Activated B cell treated with CpG ODN at 0.5 μM for 24 hours (primary cell): ENCODE data around the gene VIPR1. TPM values are rescaled to one million over a fixed set of nuclear protein-coding genes. Genes with fewer than 3 reads are reported as not detected.
A peak's percentile ranks its signal among the peaks of the same experiment; 100 is the strongest.

Experiments used
- ATAC-seq: fragments of 200-7000 bp; cut with Tn5 transposase; one replicate; pipeline ENCODE4 v1.10.0; 2021; ENCODE audit warnings: low read depth, mild to moderate bottlenecking, moderate library complexity
- CTCF ChIA-PET: fragments of 350-600 bp; sonication (Branson Sonifier 250); formaldehyde crosslinking; loops from one replicate; lab custom pipeline; 2021; ENCODE audit warnings: antibody characterized with exemption; lab: Charles Lee
- POLR2A ChIA-PET: fragments of 350-600 bp; sonication (Branson Sonifier 250); formaldehyde crosslinking; loops from one replicate; lab custom pipeline; 2021; ENCODE audit warnings: antibody characterized with exemption; lab: Charles Lee
- DNase-seq: peaks from one replicate; pipeline ENCODE4 v3.0.0; 2022
- H3K27ac Mint-ChIP-seq: one replicate; pipeline ENCODE4 v1.8.0; 2020; ENCODE audit warnings: mixed read lengths
- H3K27me3 Mint-ChIP-seq: one replicate; pipeline ENCODE4 v1.8.0; 2021; ENCODE audit warnings: mixed read lengths
- H3K36me3 Mint-ChIP-seq: one replicate; pipeline ENCODE4 v1.8.0; 2021; ENCODE audit warnings: low read depth, mixed read lengths
- H3K4me1 Mint-ChIP-seq: one replicate; pipeline ENCODE4 v1.8.0; 2021; ENCODE audit warnings: mixed read lengths
- H3K4me3 Mint-ChIP-seq: one replicate; pipeline ENCODE4 v1.8.0; 2020; ENCODE audit warnings: mild to moderate bottlenecking, mixed read lengths
- H3K9me3 Mint-ChIP-seq: one replicate; pipeline ENCODE4 v1.8.0; 2020; ENCODE audit warnings: mixed read lengths
- intact Hi-C: fragments of 100-400 bp; cut with micrococcal nuclease; formaldehyde crosslinking; loops from one replicate; pipeline ENCODE4 v1.15.1; 2024
- total RNA-seq: library from RNA; stranded (reverse); gene quantifications from 2 replicates; pipeline ENCODE4 v1.2.3, GENCODE V29; 2022
- TF ChIP-seq, protein P1 (sequence below): fragments of 200-600 bp; IDR thresholded peaks from one replicate; pipeline ENCODE4 v1.8.0; 2022; ENCODE audit warnings: antibody characterized with exemption, mild to moderate bottlenecking

The VIPR1 gene
- total RNA-seq, 1 donor from 2014 or later: 3.2 TPM

DNA sequence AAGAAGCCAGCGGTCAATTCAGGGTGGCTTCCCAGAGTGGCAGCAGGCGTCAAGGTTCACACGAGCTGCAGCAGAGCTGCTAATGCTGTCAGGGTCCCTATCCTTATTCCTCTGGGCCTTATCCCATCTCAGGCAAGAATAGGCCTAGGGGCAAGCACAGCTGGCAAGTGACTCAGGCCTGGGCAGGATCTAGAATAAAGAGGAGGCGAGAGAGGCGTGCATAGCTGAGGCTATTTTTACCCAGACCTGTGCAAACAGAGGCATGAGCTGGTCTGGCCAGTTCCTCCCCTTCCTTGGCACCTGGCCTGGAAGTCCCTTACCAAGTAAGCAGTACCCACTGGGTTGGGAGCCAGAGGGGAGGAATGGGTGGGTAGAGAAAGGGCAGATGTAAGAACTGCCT is 12.2 kb upstream of the VIPR1 start:
- peak; percentile 98 for ATAC-seq
- peak; percentile 37 for DNase-seq
- intact Hi-C loops: loop anchor here (1.0 kb wide), 1 partner anchor 12 kb away; the partner anchor contains the start of gene VIPR1
- Mint-ChIP-seq H3K27ac (peak overlapping the region; percentile 83), H3K27me3 (no peaks in the 10 kb centered on the region), H3K36me3 (no peaks in the 10 kb centered on the region), H3K4me1 (peaks cover 50% of the 10 kb centered on the region), H3K9me3 (no peaks in the 10 kb centered on the region), H3K4me3 (peak overlapping the region; percentile 64)
- TF ChIP-seq, protein P1, sequence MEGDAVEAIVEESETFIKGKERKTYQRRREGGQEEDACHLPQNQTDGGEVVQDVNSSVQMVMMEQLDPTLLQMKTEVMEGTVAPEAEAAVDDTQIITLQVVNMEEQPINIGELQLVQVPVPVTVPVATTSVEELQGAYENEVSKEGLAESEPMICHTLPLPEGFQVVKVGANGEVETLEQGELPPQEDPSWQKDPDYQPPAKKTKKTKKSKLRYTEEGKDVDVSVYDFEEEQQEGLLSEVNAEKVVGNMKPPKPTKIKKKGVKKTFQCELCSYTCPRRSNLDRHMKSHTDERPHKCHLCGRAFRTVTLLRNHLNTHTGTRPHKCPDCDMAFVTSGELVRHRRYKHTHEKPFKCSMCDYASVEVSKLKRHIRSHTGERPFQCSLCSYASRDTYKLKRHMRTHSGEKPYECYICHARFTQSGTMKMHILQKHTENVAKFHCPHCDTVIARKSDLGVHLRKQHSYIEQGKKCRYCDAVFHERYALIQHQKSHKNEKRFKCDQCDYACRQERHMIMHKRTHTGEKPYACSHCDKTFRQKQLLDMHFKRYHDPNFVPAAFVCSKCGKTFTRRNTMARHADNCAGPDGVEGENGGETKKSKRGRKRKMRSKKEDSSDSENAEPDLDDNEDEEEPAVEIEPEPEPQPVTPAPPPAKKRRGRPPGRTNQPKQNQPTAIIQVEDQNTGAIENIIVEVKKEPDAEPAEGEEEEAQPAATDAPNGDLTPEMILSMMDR: no peak
- CTCF ChIA-PET: interaction anchor here (0.7 to 2.6 kb wide), 2 partner anchors 12 to 396 kb away, joined by 3 to 18 read pairs; partner anchors contain the start of gene VIPR1
- POLR2A ChIA-PET: interaction anchor here (0.5 to 1.9 kb wide), 4 partner anchors 12 to 1772 kb away, joined by 3 to 20 read pairs (median 4); partner anchors contain the start of gene VIPR1

DNA sequence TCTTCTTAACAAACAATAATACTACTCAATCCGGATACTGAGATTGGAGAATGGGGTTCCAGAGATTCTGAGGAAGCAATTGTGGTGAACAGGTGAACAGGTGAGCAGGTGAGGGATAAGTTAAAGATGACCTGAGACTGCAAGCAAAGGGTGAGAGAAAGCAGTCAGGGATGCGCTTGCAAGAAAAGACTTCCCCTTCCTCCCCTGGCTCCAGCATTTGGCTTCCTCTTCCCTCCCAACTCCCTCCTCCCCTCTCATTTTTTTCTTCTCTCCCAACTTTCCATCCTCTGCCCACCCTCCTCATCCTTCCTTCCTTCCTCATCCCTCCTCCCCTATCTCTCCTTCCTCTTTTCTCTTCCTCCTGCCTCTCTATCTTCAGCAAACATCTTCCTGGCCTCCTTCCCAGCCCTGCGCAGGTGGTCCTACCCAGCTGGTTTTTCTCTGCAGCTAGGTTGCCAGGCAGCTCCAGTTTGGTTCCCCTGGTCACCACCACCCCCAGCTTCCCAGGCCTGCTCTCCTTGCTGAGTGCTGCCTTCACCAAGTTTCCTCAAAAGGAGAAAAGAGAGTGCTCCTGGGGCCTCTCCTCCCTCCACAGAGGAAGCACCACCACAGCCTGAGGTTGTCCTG is 10.4 kb upstream of the VIPR1 start:
- no peaks in the 10 kb centered on the region for H3K9me3 Mint-ChIP-seq
- intact Hi-C loops: no loop called here
- POLR2A ChIA-PET: interaction anchor here (0.6 kb wide), 1 partner anchor 99 kb away, joined by 7 read pairs; no protein-coding TSS in a partner anchor
- TF ChIP-seq, protein P1: no peak
- peak overlapping the region; percentile 72 for H3K27ac Mint-ChIP-seq
- CTCF ChIA-PET: no interaction called here
- H3K36me3 Mint-ChIP-seq: no peaks in the 10 kb centered on the region
- DNase-seq: peak; percentile 5
- H3K4me1 Mint-ChIP-seq: peaks cover 48% of the 10 kb centered on the region
- H3K4me3 Mint-ChIP-seq: no peak overlapping the region
- no peak for ATAC-seq
- H3K27me3 Mint-ChIP-seq: no peaks in the 10 kb centered on the region

DNA sequence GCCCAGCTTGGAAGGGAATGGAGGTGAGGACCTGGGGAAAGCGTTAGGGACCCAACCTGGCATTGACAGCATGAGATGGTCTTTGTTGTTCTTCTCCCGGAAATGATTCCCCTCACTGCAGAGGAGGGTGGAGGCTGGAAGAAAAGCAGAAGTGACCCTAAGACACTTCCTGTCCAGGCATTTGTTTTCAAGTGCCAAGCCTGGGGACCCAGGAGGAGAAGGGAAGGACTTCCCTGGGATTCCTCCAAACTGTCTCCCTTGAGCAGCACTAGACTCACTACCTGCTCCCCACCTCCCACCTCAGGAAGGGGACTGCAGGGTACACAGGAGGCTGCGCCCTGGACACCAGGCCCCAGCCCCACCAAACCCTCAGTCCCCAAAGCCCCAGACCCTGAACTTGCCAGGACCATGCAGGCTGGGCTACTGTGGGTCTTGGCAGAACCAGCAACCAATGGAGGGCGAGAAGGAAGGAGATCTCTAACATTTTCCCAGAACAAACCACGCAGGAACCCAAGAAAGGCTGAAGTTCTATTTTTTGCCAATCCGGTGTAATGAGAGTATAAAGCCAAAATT is 9.8 kb upstream of the VIPR1 start:
- CTCF ChIA-PET: no interaction called here
- Mint-ChIP-seq H3K9me3 (no peaks in the 10 kb centered on the region), H3K4me3 (no peak overlapping the region), H3K27me3 (no peaks in the 10 kb centered on the region), H3K27ac (peak overlapping the region; percentile 72), H3K36me3 (no peaks in the 10 kb centered on the region), H3K4me1 (peaks cover 43% of the 10 kb centered on the region)
- DNase-seq: peak; percentile 14
- intact Hi-C loops: no loop called here
- ATAC-seq: no peak
- POLR2A ChIA-PET: no interaction called here
- TF ChIP-seq, protein P1: no peak

DNA sequence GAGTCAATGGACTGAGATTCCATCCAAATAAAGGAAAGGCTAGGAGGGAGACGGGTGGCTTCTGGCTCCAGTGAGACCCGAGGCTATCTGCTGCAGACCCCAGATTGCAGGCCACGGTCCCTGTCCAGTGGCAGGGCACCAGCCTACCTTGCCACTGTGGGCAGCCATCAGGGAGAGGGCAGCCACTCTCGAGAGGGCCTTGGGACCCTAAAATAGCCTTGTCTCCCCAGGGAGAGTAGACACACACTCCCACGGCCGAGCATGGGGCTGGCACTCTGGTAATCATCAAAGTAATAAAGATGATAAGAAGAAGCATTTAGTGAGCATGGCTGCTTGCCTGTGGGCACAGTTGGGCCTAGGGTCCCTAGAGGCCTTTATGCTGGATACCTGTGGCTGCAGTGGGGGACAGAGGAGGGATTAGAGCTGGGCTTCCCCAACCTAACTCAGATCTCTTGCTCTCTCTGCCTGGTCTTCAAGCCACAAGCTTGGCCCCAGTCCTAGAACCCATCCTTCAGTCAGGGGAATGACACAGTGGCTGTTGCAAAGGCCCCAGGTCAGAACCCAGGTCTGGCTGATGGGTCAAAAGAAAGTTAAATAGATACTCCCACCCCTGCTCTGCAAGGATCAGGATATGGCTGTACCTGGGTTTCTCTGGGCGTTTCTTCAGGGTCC is 9.2 kb upstream of the VIPR1 start:
- Mint-ChIP-seq H3K27me3 (no peaks in the 10 kb centered on the region), H3K9me3 (no peaks in the 10 kb centered on the region), H3K4me3 (no peak overlapping the region), H3K36me3 (no peaks in the 10 kb centered on the region), H3K27ac (no peak overlapping the region), H3K4me1 (peaks cover 43% of the 10 kb centered on the region)
- CTCF ChIA-PET: no interaction called here
- DNase-seq: peak; percentile 10
- intact Hi-C loops: no loop called here
- TF ChIP-seq, protein P1: no peak
- ATAC-seq: no peak
- POLR2A ChIA-PET: interaction anchor here (1.6 kb wide), 1 partner anchor 9 kb away, joined by 5 read pairs; the partner anchor contains the start of gene VIPR1

DNA sequence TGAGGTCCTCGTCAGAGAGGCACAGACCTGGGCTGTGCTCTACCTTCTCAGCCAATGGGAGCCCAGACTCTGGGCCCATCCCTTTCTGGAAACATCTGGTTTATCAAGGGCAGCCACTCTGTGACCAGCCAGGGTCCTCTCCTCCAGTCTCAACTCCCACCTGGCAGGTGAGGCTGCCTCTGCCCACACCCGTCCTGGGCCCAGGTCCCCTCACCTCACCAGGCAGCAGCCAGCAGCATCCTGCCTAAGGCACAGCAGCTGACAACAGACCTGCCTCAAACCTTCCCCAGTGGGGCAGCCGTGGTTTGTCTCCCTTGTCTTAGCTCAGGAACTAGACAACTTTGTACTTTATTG is 8.7 kb upstream of the VIPR1 start:
- ATAC-seq: no peak
- peak overlapping the region; percentile 35 for H3K27ac Mint-ChIP-seq
- peaks cover 3% of the 10 kb centered on the region for H3K27me3 Mint-ChIP-seq
- TF ChIP-seq, protein P1: no peak
- peak; percentile 12 for DNase-seq
- no peaks in the 10 kb centered on the region for H3K36me3 Mint-ChIP-seq
- no peaks in the 10 kb centered on the region for H3K9me3 Mint-ChIP-seq
- H3K4me3 Mint-ChIP-seq: no peak overlapping the region
- intact Hi-C loops: no loop called here
- H3K4me1 Mint-ChIP-seq: peaks cover 39% of the 10 kb centered on the region
- ChIA-PET POLR2A (interaction anchor here (1.6 kb wide), 1 partner anchor 9 kb away, joined by 5 read pairs; the partner anchor contains the start of gene VIPR1), CTCF (interaction anchor here (0.6 kb wide), 1 partner anchor 81 kb away, joined by 3 read pairs; no protein-coding TSS in a partner anchor)
